Esophagus muscularis mucosa (tissue), 4 donors: ENCODE measurements around the gene PCK1. TPM values are rescaled to one million over a fixed set of nuclear protein-coding genes. Genes with fewer than 3 reads are reported as not detected.

Experiments
- DNase-seq: peaks from one replicate; pipeline ENCODE4 v3.0.0-alpha.2; 2017; ENCODE audit errors: extremely low spot score
- H3K27ac ChIP-seq, 4 donors: fragments of 200-600 bp; sonication (generic); replicated peaks in 1 of 4; 1 replicate in 3 of 4; 2 replicates in 1 of 4; pipeline ENCODE4 v1.5.1; 2016 to 2019; ENCODE audit warnings: mild to moderate bottlenecking in 1 of 4
- H3K27me3 ChIP-seq, 4 donors: fragments of 200-600 bp; sonication (generic); one replicate each; pipeline versions ENCODE4 v1.5.1 to v1.6.0; 2016 to 2019
- H3K36me3 ChIP-seq, 4 donors: fragments of 200-600 bp; sonication (generic); one replicate each; pipeline ENCODE4 v1.5.1; 2016 to 2019
- H3K4me1 ChIP-seq, 4 donors: fragments of 200-600 bp; sonication (generic); one replicate each; pipeline ENCODE4 v1.5.1; 2016 to 2019
- H3K4me3 ChIP-seq, 4 donors: fragments of 200-600 bp; sonication (generic); 1 replicate in 2 of 4; 2 replicates in 2 of 4; pipeline ENCODE4 v1.5.1; 2016 to 2019; ENCODE audit warnings: mild to moderate bottlenecking in 4 of 4, moderate library complexity in 1 of 4
- H3K9me3 ChIP-seq, 4 donors: fragments of 200-600 bp; sonication (generic); 1 replicate in 3 of 4; 2 replicates in 1 of 4; pipeline ENCODE4 v1.5.1; 2016 to 2019
- EP300 ChIP-seq: sonication (generic); formaldehyde crosslinking; IDR thresholded peaks from one replicate; pipeline ENCODE4 v1.6.1; 2017; ENCODE audit warnings: antibody characterized with exemption
- POLR2A ChIP-seq: fragments of 450-650 bp; IDR thresholded peaks from one replicate; pipeline ENCODE4 v1.6.1; 2017; ENCODE audit warnings: antibody characterized with exemption, moderate library complexity, mild to moderate bottlenecking, low read depth
- POLR2AphosphoS5 ChIP-seq, 2 donors: sonication (generic); formaldehyde crosslinking; IDR thresholded peaks; one replicate each; pipeline ENCODE4 v1.6.1; 2017; ENCODE audit warnings: antibody characterized with exemption in 2 of 2
- WGBS: methylation state at CpG from one replicate; pipeline ENCODE4 v1.1.5; 2018; 5-methylcytosine and 5-hydroxymethylcytosine counted together
- intact Hi-C: fragments of 100-400 bp; cut with DNase I; formaldehyde crosslinking; loops from one replicate; pipeline ENCODE4 v1.15.1; 2023
- total RNA-seq, 4 donors: library from RNA; depleted of rRNA; stranded (reverse); fragments of >200 nt; gene quantifications; one replicate each; pipeline versions ENCODE4 v1.1.0 to v1.2.1, GENCODE V29; 2016
- TF ChIP-seq, protein P1 (sequence below), 3 experiments: fragments of 200-600 bp in 2 of 3; fragments of 450-650 bp in 1 of 3; sonication (generic) in 2 of 3; IDR thresholded peaks; one replicate each; pipeline ENCODE4 v1.5.1; 2017 to 2019; ENCODE audit warnings: antibody characterized with exemption in 3 of 3, mild to moderate bottlenecking in 2 of 3, moderate library complexity in 1 of 3

The PCK1 gene
- total RNA-seq, 4 donors from 2014 or later, result under 0.01 to 0.63 (median 0.06) TPM; not detected in 1

DNA sequence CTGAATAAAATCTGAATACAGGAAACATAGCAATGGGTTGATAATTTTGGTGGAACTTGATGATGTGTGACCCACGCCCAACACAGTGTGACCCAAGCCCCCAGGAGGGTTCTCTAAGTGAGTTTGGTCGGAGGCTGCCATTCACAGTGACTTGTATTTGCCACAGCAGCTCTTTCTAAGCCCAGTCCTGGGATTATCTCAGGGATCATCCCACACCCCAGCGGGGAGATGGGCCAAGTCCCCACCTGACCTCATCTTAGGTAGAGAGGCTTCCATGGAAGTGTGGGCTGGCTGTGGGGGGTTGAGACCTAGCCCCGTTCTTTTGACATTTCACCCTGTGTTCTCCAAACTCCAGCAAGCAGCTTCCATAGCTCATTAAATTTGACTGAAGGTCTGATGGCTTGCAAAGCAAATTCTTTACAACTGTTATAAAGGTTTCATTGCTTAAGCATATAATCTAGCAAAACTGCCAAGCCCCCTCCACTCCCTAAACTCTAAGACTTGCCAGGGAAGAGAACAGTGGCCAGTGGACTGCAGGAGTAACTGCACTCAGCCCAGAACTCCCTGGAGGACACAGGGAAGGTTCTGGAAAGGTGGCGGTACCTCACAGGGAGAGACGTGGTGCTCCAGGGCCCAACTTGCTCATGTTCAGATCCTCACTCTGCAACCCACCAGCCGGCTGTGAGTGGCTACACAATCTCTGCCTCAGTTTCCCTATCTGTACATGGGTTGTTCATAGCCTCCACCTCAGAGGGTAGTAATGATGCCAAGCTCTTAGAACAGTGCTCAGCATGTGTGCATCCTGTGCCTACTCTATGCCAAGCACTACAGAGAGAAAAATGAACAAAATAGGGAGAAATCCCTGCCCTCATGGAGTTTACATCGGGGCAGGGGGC, 1.0 kb upstream of the PCK1 start:
- intact Hi-C loops, result no loop called here
- DNase-seq, result no peak
- Histone ChIP-seq H3K27me3 (peaks cover 0 to 18% (median 0%) of the 10 kb centered on the region in 4 donors), H3K36me3 (no peaks in the 10 kb centered on the region), H3K4me3 (no peak overlapping the region), H3K9me3 (no peaks in the 10 kb centered on the region), H3K4me1 (peaks cover 0 to 3% (median 0%) of the 10 kb centered on the region in 4 donors), H3K27ac (no peak overlapping the region)
- 85% methylated on average over 8 of the region's 8 CpGs for WGBS
- no peak for TF ChIP-seq POLR2A
- TF ChIP-seq POLR2AphosphoS5 (IDR thresholded peaks at IDR 0.05), result no peak
- TF ChIP-seq EP300, result no peak
- TF ChIP-seq, protein P1, sequence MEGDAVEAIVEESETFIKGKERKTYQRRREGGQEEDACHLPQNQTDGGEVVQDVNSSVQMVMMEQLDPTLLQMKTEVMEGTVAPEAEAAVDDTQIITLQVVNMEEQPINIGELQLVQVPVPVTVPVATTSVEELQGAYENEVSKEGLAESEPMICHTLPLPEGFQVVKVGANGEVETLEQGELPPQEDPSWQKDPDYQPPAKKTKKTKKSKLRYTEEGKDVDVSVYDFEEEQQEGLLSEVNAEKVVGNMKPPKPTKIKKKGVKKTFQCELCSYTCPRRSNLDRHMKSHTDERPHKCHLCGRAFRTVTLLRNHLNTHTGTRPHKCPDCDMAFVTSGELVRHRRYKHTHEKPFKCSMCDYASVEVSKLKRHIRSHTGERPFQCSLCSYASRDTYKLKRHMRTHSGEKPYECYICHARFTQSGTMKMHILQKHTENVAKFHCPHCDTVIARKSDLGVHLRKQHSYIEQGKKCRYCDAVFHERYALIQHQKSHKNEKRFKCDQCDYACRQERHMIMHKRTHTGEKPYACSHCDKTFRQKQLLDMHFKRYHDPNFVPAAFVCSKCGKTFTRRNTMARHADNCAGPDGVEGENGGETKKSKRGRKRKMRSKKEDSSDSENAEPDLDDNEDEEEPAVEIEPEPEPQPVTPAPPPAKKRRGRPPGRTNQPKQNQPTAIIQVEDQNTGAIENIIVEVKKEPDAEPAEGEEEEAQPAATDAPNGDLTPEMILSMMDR (IDR thresholded peaks at IDR 0.05), result no peak

DNA sequence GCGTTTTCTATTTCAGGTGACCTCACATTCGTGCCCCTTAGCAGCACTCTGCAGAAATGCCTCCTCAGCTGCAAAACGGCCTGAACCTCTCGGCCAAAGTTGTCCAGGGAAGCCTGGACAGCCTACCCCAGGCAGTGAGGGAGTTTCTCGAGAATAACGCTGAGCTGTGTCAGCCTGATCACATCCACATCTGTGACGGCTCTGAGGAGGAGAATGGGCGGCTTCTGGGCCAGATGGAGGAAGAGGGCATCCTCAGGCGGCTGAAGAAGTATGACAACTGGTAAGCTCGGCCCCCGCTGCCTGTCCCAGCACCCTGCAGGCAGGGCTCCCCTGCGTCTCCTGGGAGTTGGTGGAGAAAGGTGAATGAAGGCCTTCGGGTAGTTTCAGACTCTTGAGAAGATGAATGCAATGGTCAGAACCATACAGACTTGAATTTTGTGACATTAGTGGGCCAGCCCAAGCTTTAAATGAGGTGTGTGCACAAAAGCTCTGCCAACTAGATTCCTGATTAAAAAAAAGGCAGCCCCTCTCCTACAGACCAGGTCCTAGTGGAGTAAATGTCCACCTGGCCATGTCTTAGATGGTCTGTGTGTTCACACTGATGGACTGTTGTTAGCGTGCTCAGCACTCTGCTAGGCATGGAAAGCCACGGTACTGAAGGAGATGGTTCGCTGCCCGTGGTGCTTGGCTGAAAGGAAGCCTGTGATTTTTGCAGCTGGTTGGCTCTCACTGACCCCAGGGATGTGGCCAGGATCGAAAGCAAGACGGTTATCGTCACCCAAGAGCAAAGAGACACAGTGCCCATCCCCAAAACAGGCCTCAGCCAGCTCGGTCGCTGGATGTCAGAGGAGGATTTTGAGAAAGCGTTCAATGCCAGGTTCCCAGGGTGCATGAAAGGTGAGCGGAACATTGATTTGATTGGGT, 708 bp downstream of the PCK1 start:
- H3K9me3 ChIP-seq, result no peaks in the 10 kb centered on the region
- DNase-seq, result no peak
- H3K36me3 ChIP-seq, result no peaks in the 10 kb centered on the region
- TF ChIP-seq, protein P1 (IDR thresholded peaks at IDR 0.05), result no peak
- TF ChIP-seq POLR2AphosphoS5 (IDR thresholded peaks at IDR 0.05) (no peak), EP300 (no peak), POLR2A (no peak)
- peaks cover 0 to 18% (median 0%) of the 10 kb centered on the region in 4 donors for H3K27me3 ChIP-seq
- intact Hi-C loops, result no loop called here
- H3K27ac ChIP-seq, result no peak overlapping the region
- H3K4me3 ChIP-seq, result no peak overlapping the region
- peaks cover 0 to 3% (median 0%) of the 10 kb centered on the region in 4 donors for H3K4me1 ChIP-seq
- WGBS, result 88% methylated on average over 19 of the region's 24 CpGs

DNA sequence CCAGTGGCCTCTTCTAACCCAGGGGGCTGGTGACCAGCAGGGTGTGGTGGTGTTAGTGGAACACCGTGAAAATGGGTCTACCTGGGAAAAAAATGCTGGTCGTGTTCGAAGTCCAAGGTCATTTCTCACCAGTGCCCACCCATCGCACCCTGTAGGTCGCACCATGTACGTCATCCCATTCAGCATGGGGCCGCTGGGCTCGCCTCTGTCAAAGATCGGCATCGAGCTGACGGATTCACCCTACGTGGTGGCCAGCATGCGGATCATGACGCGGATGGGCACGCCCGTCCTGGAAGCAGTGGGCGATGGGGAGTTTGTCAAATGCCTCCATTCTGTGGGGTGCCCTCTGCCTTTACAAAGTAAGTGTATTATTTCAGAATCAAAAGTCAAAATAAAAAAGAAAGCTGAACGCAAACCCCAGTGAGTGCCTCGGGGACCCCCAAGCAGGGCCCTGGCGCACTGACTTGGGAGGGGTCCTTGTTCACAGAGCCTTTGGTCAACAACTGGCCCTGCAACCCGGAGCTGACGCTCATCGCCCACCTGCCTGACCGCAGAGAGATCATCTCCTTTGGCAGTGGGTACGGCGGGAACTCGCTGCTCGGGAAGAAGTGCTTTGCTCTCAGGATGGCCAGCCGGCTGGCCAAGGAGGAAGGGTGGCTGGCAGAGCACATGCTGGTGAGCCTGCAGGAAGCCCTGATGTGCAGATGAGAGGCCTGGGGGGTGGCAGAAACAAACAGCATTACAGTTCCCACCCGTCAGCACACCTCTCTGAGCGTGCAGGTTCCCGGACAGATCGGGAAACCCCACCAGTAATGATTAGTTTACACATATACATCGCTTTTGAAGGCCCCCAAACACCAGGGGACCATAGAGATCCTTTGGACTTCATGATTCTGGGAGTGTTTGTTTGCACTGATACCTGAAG, 1.9 kb downstream of the PCK1 start:
- Histone ChIP-seq H3K27ac (no peak overlapping the region), H3K36me3 (no peaks in the 10 kb centered on the region), H3K27me3 (peaks cover 0 to 15% (median 0%) of the 10 kb centered on the region in 4 donors), H3K4me1 (peaks cover 0 to 3% (median 0%) of the 10 kb centered on the region in 4 donors), H3K9me3 (no peaks in the 10 kb centered on the region), H3K4me3 (no peak overlapping the region)
- WGBS, result 97% methylated on average over 28 of the region's 35 CpGs
- DNase-seq, result no peak
- TF ChIP-seq POLR2A, result no peak
- TF ChIP-seq EP300, result no peak
- TF ChIP-seq, protein P1 (IDR thresholded peaks at IDR 0.05), result no peak
- TF ChIP-seq POLR2AphosphoS5 (IDR thresholded peaks at IDR 0.05), result no peak
- intact Hi-C loops, result no loop called here

DNA sequence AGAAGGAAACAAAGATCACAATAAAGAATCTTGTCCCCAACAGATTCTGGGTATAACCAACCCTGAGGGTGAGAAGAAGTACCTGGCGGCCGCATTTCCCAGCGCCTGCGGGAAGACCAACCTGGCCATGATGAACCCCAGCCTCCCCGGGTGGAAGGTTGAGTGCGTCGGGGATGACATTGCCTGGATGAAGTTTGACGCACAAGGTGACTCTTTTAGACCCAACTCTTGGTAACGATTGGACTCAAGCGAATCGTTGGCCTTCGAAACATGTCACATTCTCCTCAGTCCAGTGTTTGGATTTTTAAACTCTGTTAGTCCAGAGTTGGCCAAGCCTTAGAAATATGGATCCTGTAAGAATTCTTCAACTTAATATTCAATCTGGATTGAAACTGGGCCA, 2.6 kb downstream of the PCK1 start:
- Histone ChIP-seq H3K27me3 (peaks cover 0 to 20% (median 0%) of the 10 kb centered on the region in 4 donors), H3K9me3 (no peaks in the 10 kb centered on the region), H3K4me1 (peaks cover 0 to 3% (median 0%) of the 10 kb centered on the region in 4 donors), H3K27ac (no peak overlapping the region), H3K36me3 (no peaks in the 10 kb centered on the region), H3K4me3 (no peak overlapping the region)
- WGBS, result 97% methylated on average over 12 of the region's 12 CpGs
- no peak for TF ChIP-seq POLR2AphosphoS5 (IDR thresholded peaks at IDR 0.05)
- TF ChIP-seq, protein P1 (IDR thresholded peaks at IDR 0.05), result no peak
- no peak for TF ChIP-seq EP300
- no peak for TF ChIP-seq POLR2A
- DNase-seq, result no peak
- intact Hi-C loops, result no loop called here
